GM18511 (cell line): ENCODE results near the gene ARNT2.
"Not testable (repeated sequence)": the region's sequence is repeated elsewhere in the genome, so short reads cannot be mapped to it uniquely, and the experiment has no call there.

Experiments
- ATAC-seq: cut with Tn5 transposase; IDR thresholded peaks from one replicate; pipeline ENCODE4 v1.9.1; 2021; ENCODE audit warnings: mild to moderate bottlenecking, moderate library complexity; ENCODE audit not compliant: unreplicated experiment

Gene ARNT2

DNA sequence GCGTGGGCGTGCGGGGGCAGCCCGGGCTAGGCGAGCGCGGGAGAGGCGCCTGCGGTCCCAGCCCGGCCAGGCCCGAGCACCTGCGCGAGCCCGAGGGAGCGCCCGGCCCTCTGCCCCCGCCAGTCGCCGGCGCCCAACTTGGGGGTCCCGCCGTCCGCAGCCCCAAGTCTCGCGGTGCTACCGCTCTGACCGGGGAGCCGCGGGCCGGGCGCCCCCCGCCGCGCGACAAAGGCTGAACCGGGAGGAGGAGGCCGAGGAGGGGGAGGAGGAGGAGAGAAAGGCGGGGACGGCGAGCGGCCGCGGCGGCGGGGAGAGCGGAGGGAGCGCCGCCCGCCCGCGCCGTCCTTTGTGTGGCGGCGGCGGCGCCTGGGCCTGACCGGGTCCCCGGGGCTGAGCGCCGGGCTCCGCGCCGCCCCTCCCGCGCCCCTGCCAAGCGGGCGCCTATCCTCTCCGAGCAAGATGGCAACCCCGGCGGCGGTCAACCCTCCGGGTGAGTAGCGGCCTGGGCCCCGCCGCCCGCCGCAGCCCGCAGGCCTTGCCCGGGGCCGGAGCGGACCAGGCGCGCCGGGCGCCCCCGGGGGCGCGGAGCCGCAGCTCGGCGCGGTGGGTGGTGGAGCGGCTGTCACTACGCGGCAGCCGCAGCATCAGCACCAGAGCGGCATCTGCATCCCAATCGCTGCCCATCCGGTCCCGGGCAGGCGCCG lies at the start of gene ARNT2:
TSS of gene ARNT2 (plus strand) at position 326 of the 704 bp plus-strand sequence. CDS start at position 460, 134 bp downstream.
- no peak for ATAC-seq

DNA sequence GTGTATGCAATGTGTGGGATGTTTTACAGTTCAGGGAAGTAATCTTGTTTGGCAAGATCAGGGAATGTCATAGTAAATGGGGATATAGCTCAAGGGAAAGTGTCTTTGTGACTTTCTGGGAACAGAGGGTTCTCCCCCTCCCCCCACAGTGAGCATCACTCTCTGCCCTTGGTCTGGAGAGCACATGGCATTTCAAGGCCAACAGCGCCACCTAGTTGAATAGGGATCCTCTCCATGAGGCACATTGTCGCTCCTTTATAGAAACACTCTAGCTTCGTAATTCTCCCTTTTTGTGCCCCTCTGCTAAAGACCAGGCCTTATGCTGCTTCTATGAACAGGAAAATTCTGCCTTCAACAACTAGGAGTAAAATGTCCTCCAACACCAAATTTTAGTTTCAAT lies 37.1 kb upstream of the ARNT2 start:
- no peak for ATAC-seq

DNA sequence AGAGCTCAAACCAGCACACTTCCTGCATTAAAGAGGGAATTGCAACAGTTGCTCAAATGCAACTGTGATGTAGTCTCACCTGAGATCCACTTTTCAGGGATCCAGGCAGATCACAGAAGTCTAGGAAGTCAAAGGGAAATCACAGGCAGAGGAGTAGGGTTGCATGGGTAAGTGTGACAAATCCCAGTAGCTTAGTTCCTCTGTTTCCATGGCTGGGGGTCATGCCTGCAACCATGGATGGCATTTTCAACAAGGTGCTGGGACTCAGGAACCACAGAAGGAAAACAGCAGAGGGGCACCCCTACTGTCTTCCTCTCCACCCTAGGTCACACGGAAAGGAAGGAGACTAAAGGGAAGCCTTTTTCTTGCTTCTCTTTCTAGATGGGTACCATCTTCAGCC lies 36.5 kb upstream of the ARNT2 start:
- no peak for ATAC-seq

DNA sequence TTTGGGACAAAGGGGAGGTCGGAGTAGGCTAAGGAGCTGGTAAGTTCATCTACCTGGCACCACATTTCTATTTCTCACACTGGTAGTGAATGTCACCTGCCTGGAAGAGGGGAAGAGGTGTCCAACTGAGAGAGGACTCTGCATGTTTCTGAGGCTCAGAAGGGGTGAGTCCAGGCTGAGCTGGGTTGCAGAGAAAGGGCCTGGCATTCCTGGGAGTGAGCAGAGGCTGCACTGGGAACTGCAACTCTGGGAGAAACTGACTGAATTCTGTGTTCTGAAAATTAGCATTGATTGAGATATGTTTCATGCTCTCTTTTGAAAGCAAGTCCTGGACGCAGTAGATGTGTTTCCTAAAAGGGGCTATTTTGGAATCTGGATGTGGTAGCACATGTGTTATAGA lies 32.3 kb upstream of the ARNT2 start:
- ATAC-seq, result no peak

DNA sequence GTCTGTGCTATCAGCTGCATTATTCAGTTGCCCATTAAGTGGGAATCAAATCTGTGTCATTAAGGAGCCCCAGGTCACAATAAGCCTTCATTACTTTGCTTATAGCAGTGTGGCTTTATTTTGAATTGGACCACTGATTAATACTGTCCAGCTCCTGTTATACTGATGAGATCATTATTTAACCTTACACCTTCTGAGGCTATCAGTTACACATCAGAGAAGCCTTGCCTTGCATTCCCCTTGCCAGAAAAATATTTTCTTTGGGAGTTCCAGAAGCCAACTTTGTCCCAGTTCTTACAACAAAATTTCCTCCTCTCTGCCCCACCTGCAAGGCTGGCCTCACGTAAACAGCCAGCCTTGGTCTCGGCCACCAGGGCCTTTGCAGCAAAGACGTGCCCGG lies 29.7 kb upstream of the ARNT2 start:
- no peak for ATAC-seq

DNA sequence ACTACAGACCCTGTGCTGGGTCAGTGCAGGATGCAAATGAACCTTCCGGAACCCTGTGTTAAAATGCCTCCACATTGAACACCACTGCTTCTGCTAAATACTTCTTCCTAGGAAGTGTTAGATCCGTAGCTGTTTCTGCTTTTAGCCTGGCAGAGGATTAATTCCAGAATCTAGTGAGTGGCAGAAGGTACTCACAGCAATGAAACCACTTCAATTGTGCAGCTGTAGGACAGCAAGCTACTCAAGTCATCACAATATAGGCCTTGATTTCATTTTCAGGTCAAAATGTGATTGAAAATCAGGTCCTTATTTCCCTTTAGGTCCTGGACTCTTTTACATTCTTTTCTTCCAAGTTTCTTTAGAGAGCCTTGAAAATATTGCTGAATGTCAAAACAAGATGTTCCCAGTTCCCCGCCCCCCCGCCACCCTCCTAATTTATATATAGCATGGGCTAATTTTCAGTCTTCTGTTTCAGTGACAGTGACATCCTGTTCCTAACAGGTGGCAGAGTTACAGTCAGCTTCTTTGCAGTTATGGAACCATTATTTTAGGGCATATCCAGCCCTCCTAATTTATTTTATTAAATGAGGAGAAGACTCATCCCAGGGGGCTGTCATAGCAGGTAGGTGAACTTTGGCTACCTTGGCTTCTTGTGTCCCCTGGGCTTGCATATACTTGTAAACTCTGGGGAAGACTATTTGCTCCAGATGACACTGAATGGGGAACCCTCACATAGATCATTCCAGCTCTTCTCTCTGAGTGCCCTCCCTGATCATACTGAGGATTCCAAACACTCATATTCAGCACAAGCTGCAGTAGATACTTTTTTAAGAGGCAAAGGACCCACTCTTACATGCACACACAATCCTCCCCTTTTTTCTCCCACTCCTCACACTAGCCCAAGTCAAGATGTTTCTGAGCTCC lies 28.0 kb upstream of the ARNT2 start:
- no peak for ATAC-seq

DNA sequence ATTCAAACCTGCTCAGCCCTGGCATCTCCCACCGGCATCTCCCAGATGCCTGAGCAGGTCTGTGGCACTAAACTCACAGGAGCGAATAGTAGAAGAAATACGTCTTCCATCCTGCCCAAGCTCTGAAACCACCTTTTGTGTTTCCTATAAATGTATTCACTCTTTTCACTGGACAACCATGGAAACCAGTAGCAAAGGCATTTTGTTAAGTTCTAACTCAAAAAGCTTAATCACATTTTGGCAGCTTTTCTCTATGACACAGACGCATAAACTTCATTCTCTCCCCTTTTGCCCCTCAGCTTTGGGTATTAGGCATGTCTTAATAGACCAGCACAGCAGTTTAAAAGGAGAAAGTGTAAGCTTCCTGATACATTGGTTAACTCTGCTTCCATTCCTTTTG lies 24.5 kb upstream of the ARNT2 start:
- ATAC-seq, result no peak

DNA sequence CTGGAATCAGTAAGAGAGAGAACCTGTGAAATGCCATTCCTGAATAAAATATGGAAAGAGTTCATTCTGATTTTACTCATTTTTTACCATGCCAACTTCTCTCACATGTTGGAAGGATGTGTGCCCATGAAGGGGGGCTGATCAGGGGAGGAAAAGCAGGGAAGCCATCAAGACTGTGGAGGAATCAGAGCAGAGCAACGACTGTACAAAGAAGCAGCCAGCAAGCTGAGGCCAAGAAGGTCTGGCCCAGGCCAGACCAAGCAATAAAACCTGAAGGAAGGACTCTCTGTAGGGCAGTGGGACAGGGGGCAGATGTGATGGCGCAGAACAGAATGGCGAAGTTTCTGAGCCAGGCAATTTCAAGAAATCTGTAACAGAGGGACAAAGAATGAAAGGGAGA lies 24.0 kb upstream of the ARNT2 start:
- ATAC-seq, result no peak

DNA sequence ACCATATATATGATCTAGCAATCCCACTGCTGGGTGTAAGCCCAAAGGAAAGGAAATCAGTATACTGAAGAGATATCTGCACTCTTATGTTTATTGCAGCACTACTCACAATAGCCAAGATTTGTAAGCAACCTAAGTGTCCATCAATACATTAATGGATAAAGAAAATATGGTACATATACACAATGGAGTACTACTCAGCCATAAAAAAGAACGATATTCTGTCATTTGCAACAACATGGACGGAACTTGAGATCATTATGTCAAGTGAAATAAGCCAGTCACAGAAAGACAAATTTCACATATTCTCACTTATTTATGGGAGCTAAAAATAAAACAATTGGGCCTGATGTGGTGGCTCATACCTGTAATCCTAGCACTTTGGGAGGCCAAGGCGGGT lies 21.9 kb upstream of the ARNT2 start:
- no peak for ATAC-seq

DNA sequence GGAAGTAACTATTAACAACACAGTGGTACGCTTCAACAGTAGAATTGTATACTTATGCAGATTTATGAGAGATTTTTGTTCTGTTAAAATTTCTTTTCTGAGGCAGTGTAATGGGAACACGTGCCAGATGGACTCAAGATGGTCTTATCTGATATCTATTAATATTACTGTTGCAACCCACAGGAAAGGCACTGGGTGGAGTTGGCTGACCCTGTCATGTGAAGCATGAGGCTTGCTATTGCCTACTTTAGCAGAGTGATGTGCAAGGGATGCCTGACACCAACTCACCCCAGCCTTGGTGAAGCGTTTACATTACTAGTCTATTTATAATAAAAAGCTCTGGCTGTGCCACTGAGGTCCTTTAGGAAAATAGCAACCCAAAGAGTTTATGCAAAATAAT lies 19.8 kb upstream of the ARNT2 start:
- ATAC-seq, result no peak

DNA sequence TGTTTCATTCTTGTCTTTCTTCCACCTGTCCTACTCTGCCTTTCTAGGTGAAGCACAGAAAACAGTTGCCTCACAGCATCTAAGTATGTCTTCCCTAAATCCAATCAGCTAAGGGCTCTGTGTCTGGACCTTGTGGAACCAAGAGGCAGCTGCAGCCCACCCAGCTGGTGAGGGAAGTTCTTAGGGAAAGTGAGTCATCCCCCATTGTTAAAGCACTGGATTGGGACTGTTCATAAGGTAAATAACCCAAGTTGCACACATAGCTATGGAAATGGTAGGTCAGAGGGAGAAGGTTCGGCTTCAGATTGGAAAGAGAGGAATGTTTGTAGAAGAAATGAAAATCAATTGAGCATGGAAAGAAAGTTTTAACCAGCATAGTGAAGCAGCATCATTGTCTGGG lies 18.0 kb upstream of the ARNT2 start:
- ATAC-seq, result no peak

DNA sequence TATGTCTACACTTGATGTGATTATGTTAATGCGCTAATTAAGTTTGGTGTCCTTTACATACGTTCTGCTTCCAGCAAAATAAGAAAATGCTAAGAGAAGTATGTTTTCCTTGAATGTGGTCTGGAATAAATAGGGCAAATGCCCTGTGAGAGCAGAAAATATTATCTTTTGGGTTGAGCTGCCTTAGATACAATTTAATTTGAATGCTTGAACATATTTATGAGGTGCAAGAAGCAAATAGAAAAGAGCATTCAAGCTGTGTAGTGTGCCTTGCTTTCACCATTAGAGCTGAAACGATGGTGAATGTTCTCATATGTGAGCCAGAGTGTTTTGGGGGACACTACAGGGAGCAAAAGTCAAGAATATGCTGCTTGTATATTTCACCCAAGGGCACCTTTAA lies 15.9 kb upstream of the ARNT2 start:
- ATAC-seq, result no peak

DNA sequence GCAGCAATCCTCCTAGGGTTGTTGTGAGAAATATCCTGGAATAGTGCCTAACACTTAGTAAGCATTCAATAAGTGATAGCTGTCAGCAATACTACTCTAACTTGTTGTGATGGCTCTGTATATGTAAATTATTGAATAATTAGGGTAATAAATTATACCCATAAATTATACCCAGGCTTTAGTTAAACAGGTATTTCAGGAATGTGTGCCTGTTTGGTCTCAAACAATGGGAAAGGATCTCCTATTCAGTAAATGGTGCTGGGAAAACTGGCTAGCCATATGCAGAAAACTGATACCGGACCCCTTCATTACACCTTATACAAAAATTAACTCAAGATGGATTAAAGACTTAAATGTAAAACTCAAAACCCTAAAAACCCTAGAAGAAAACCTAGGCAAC lies 14.8 kb upstream of the ARNT2 start:
- ATAC-seq, result no peak

DNA sequence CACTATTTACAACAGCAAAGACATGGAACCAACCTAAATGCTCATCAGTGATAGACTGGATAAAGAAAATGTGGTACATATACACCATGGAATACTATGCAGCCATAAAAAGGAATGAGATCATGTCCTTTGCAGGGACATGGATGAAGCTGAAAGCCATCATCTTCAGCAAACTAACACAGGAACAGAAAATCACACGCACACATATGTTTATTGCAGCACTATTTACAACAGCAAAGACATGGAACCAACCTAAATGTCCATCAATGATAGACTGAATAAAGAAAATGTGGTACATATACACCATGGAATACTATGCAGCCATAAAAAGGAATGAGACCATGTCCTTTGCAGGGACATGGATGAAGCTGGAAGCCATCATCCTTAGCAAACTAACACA lies 13.2 kb upstream of the ARNT2 start:
- not testable (repeated sequence) for ATAC-seq

DNA sequence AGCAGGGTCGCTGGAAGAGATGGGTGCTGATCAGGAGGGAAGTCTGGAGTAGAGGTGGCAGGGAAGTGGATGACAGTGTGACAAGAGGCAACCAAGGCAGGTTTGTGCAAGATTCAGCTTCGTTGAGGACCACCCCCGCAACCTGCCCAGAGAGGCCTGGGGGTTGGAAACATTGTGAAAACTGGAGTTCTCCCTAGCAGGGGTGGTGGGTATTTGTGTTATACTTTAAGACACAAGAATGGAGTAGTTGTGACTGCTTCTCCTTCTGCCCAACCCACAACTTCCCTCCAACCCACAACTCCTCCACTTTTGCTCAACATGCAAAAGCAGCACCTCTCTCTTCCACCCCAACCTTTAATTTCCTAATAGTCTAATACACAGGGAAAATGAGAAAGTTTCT lies 8.6 kb upstream of the ARNT2 start:
- no peak for ATAC-seq

DNA sequence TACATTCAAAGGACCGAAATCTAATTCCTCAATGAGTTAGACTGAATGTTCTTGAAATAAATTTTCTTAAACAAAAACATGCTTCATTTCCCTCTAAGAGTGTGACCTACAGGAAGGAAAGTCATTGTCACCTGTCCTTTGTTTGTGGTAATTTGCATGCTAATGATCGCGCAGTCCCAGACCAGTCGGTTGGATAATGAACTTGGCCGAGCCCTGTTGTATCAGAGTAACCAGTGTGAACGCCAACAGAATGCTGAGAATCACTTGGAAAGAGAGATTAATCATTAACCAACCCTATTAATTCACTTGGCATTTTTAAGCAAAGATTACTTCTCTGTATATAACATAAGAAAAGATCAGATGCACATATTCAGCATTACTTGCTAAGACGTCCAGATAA lies 8.1 kb upstream of the ARNT2 start:
- ATAC-seq, result no peak

DNA sequence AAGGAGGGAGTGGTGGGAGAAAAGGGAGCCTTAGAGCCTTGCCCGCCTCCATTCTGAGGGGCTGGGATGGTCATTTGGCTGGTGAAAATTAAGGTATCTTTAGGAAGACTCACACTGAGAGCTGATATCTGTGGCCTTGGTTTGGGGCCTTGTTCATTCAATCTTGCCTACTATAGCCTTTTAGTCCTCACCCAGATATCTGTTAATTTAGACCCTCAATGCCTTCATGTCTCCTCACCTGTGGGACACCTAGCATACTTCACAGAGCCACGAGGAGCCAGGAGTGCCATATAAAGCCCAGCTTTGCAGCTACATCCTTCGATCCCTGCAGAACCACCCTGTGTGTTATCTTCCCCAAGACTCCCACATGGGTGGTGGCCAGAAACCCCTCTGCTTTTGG lies 4.7 kb upstream of the ARNT2 start:
- ATAC-seq, result no peak

DNA sequence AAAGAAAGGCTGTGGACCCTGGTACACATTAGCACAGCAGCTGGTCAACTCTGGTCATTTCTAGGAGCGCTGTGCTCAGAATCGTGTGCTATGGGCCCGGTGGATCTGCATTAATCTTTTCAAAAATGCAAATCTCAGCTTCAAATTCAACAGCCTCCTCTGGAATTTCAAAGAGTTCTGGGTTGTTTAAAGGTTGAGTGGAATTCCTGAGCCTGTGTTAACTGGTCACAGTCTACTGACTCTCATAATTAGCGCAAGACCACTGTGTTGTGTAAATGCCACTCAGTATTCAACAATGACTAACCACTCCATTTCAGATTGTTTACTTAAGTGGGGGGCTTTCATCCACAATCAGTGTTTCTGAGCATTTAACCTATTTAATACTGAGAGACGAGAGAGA lies 2.7 kb upstream of the ARNT2 start:
- no peak for ATAC-seq

DNA sequence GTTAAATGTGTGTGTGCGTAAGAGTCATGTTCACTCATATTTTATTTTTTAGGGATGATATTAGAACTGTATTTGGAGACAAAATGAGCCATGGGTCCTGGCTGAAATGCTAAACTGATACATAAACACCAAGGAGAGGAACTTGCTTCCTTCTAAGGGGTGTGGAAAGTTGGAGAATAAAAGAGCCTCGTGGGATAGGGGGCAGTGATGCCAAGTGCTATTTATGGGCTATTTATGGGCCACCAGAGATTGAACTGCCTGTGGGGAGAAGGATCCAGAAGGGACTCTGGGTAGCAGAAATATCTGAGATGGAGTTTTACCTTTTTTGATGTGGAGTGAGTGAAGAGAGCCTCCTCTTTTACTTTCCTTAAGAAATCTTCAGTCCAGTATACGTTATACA lies 1.8 kb upstream of the ARNT2 start:
- no peak for ATAC-seq

DNA sequence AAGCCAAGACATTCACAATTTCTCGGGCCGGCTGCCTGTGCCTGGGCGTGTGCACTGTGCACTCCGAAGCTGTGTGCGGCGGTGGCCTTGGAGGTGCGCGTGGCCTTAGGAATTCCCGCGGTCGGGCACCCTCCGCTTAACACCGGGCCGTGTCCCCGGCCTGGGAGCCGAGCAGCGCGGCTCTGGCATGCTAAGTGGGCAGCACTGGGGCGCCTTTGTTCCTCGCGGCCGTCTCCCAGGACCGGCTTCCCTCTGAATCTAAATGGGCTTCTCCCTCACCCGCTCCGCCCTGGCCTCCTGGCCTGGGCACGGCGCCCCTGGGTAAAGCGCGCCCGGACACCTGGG lies 498 bp upstream of the ARNT2 start:
- ATAC-seq, result no peak

DNA sequence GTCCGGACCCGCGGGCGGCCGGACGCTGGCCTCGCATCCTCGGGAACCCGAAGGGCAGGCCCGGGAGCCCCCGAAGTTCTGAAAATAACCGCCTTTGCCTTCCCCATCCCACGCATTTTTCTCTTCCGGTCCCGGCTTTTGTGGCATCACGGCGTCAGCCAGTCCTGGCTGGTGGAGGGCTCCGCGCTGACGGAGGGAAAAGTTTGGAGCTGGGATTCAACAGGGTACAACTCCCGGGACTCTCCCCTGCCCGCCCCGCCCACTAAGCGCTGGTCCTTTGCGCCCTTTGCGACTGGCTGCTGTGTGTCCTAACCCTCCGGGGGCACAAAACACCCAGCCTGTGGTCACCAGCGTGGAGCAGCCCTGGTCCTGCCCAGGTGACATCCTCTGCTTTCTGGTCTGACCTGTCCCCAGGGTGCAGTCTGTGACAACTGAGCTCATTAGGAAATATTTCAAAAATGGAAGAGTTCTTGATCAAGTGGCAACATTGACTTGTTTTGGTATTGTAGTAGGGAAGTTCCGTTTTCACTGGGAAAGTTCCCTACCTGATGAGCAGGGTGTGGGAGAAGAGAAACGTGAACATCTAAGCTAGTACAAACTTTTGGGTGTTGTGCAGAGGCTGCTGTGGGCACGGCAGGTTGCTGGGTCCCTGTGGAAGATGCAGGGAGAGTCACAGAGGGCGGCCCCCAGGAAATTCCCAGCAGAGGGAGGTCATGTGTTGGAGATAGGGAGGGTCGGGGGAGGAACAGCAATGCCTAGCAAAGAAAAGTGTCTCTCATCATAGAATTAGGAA lies 775 bp downstream of the ARNT2 start:
- ATAC-seq, result no peak

DNA sequence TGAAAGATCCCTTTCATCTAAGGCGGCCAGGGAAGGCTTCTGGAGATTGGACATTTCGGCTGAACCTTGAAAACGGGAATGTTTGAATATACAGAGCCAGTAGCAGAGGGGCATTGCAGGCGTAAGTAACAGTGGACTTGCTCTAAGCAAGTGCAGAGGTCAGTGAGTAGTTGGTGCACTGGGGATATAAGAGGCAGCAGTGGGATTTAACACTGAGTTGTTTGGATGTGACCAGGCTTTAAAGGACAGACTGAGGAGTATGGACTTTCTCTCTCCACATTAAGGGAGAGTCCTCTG lies 1.3 kb downstream of the ARNT2 start:
- no peak for ATAC-seq
